IMR-90 (cell line): ENCODE results near the gene HDGFL2. TPM values are rescaled to one million over a fixed set of nuclear protein-coding genes. Genes with fewer than 3 reads are reported as not detected.

ENCODE experiments used
- ATAC-seq: fragments of 200-7000 bp; cut with Tn5 transposase; 2 replicates; pipeline ENCODE4 v1.9.1; 2020; ENCODE audit warnings: low read depth, mild to moderate bottlenecking, moderate library complexity
- BruUV-seq: library from RNA; stranded (reverse); fragments of 400-500 nt; replicated peaks from 2 replicates; lab custom pipeline; 2021; lab: Mats Ljungman, UMichigan
- CTCF ChIA-PET: fragments of 300-600 bp; formaldehyde crosslinking; extraction: SDS; loops from one replicate; lab custom pipeline; 2021; ENCODE audit warnings: antibody characterized with exemption; lab: Yijun Ruan, JAX
- POLR2A ChIA-PET: fragments of 300-600 bp; sonication (Branson Sonifier 250); formaldehyde crosslinking; loops from one replicate; lab custom pipeline; 2022; ENCODE audit warnings: antibody characterized with exemption; ENCODE audit not compliant: unreplicated experiment; lab: Charles Lee
- DNase-seq: peaks from one replicate; pipeline ENCODE4 v3.0.0; 2013
- H2AFZ ChIP-seq: replicated peaks from 2 replicates; pipeline ENCODE3; 2013; ENCODE audit warnings: low read length, mild to moderate bottlenecking; ENCODE audit not compliant: poor library complexity
- H2AK5ac ChIP-seq: 2 replicates; pipeline ENCODE4 v1.6.1; 2013; ENCODE audit warnings: low read depth, low read length, inconsistent platforms
- H2AK9ac ChIP-seq: replicated peaks from 2 replicates; pipeline ENCODE3; 2013; ENCODE audit warnings: mild to moderate bottlenecking, low read depth, low read length, moderate library complexity; ENCODE audit not compliant: poor library complexity
- H2BK120ac ChIP-seq: 2 replicates; pipeline ENCODE4 v1.6.1; 2013; ENCODE audit warnings: low read depth, low read length, inconsistent platforms
- H2BK15ac ChIP-seq: 3 replicates; pipeline ENCODE4 v1.6.1; 2013; ENCODE audit warnings: low read depth, low read length, inconsistent platforms
- H2BK20ac ChIP-seq: 2 replicates; pipeline ENCODE4 v1.6.1; 2013; ENCODE audit warnings: low read depth, mild to moderate bottlenecking, inconsistent platforms, low read length, moderate library complexity
- H2BK5ac ChIP-seq: 2 replicates; pipeline ENCODE4 v1.6.1; 2013; ENCODE audit warnings: mild to moderate bottlenecking, low read depth, low read length, inconsistent platforms; ENCODE audit not compliant: poor library complexity, severe bottlenecking
- H3K14ac ChIP-seq: replicated peaks from 2 replicates; pipeline ENCODE4 v1.6.1; 2013; ENCODE audit warnings: low read depth, low read length, inconsistent platforms
- H3K18ac ChIP-seq: 2 replicates; pipeline ENCODE4 v1.6.1; 2013; ENCODE audit warnings: low read depth, low read length, control low read depth
- H3K23ac ChIP-seq: 2 replicates; pipeline ENCODE4 v1.6.1; 2013; ENCODE audit warnings: low read depth, low read length, inconsistent platforms
- H3K27ac ChIP-seq: 2 replicates; pipeline ENCODE4 v1.5.1; 2013; ENCODE audit warnings: mild to moderate bottlenecking, control low read depth, low read length; ENCODE audit not compliant: insufficient read depth
- H3K27me3 ChIP-seq: 2 replicates; pipeline ENCODE4 v1.6.1; 2013; ENCODE audit warnings: low read length; ENCODE audit not compliant: control insufficient read depth, insufficient read depth
- H3K36me3 ChIP-seq: 2 replicates; pipeline ENCODE4 v1.6.1; 2013; ENCODE audit warnings: low read length, mixed read lengths; ENCODE audit not compliant: control insufficient read depth, insufficient read depth
- H3K4ac ChIP-seq: 2 replicates; pipeline ENCODE4 v1.6.1; 2013; ENCODE audit warnings: low read depth, low read length, inconsistent platforms
- H3K4me1 ChIP-seq: 2 replicates; pipeline ENCODE4 v1.6.1; 2013; ENCODE audit warnings: low read length, mixed read lengths; ENCODE audit not compliant: control insufficient read depth, insufficient read depth
- H3K4me2 ChIP-seq: 2 replicates; pipeline ENCODE4 v1.6.1; 2013; ENCODE audit warnings: low read depth, mild to moderate bottlenecking, control low read depth, low read length, moderate library complexity
- H3K4me3 ChIP-seq: 2 replicates; pipeline ENCODE4 v1.5.1; 2013; ENCODE audit warnings: low read depth, mild to moderate bottlenecking, control low read depth, low read length, moderate library complexity; ENCODE audit not compliant: insufficient read depth
- H3K56ac ChIP-seq: 2 replicates; pipeline ENCODE4 v1.6.1; 2013; ENCODE audit warnings: low read length, inconsistent platforms; ENCODE audit not compliant: insufficient read depth; ENCODE audit errors: extremely low read depth
- H3K79me1 ChIP-seq, 2 experiments: 2 replicates each; pipeline ENCODE4 v1.6.1; 2013; ENCODE audit warnings: low read length in 2 of 2, inconsistent platforms in 1 of 2, low read depth in 1 of 2
- H3K9ac ChIP-seq: 2 replicates; pipeline ENCODE4 v1.6.1; 2013; ENCODE audit warnings: low read depth, low read length, control low read depth
- H3K9me1 ChIP-seq: 2 replicates; pipeline ENCODE4 v1.6.1; 2013; ENCODE audit warnings: low read length, inconsistent platforms; ENCODE audit not compliant: insufficient read depth
- H3K9me3 ChIP-seq: 2 replicates; pipeline ENCODE4 v1.6.1; 2013; ENCODE audit warnings: low read length; ENCODE audit not compliant: control insufficient read depth, insufficient read depth
- H4K20me1 ChIP-seq: 2 replicates; pipeline ENCODE4 v1.6.1; 2013; ENCODE audit warnings: low read length, inconsistent platforms; ENCODE audit not compliant: insufficient read depth
- H4K5ac ChIP-seq: 2 replicates; pipeline ENCODE4 v1.6.1; 2013; ENCODE audit warnings: mild to moderate bottlenecking, low read depth, low read length, control low read depth
- H4K8ac ChIP-seq, 2 experiments: 2 replicates each; pipeline ENCODE4 v1.6.1; 2013; ENCODE audit warnings: low read depth in 2 of 2, low read length in 2 of 2, control low read depth in 1 of 2, inconsistent platforms in 1 of 2
- H4K91ac ChIP-seq: 2 replicates; pipeline ENCODE4 v1.6.1; 2013; ENCODE audit warnings: low read depth, low read length, inconsistent platforms; ENCODE audit not compliant: insufficient read depth
- BHLHE40 ChIP-seq: fragments of 150-350 bp; IDR thresholded peaks from 2 replicates; pipeline ENCODE4 v1.6.1; 2016; ENCODE audit warnings: mild to moderate bottlenecking, low read depth, low read length
- CEBPB ChIP-seq: IDR thresholded peaks from 2 replicates; pipeline ENCODE4 v1.6.1; 2012; ENCODE audit warnings: low read depth, low read length, improper control_type of control experiment
- CHD1 ChIP-seq: IDR thresholded peaks from 2 replicates; pipeline ENCODE4 v1.6.1; 2012; ENCODE audit warnings: low read depth, low read length, improper control_type of control experiment
- FOS ChIP-seq: fragments of 150-350 bp; IDR thresholded peaks from 2 replicates; pipeline ENCODE4 v1.6.1; 2016; ENCODE audit warnings: low read depth, low read length
- MAFK ChIP-seq: IDR thresholded peaks from 2 replicates; pipeline ENCODE4 v1.6.1; 2012; ENCODE audit warnings: low read depth, low read length, improper control_type of control experiment
- MAZ ChIP-seq: IDR thresholded peaks from 2 replicates; pipeline ENCODE4 v1.6.1; 2012; ENCODE audit warnings: low read depth, mild to moderate bottlenecking, low read length, improper control_type of control experiment, moderate library complexity, borderline replicate concordance
- MXI1 ChIP-seq: IDR thresholded peaks from 2 replicates; pipeline ENCODE4 v1.6.1; 2012; ENCODE audit warnings: low read depth, mild to moderate bottlenecking, low read length, moderate library complexity, borderline replicate concordance
- NFE2L2 ChIP-seq: fragments of 150-350 bp; IDR thresholded peaks from 2 replicates; pipeline ENCODE4 v1.6.1; 2016; ENCODE audit warnings: low read depth, mild to moderate bottlenecking, low read length
- POLR2A ChIP-seq: IDR thresholded peaks from 2 replicates; pipeline ENCODE4 v1.6.1; 2012; ENCODE audit warnings: mild to moderate bottlenecking, low read depth, low read length
- RAD21 ChIP-seq: IDR thresholded peaks from 2 replicates; pipeline ENCODE4 v1.6.1; 2012; ENCODE audit warnings: low read length, improper control_type of control experiment
- RCOR1 ChIP-seq: IDR thresholded peaks from 2 replicates; pipeline ENCODE4 v1.6.1; 2012; ENCODE audit warnings: mild to moderate bottlenecking, low read length, improper control_type of control experiment; ENCODE audit not compliant: insufficient replicate concordance
- RFX5 ChIP-seq: IDR thresholded peaks from 2 replicates; pipeline ENCODE4 v1.8.0; 2012; ENCODE audit warnings: low read depth, mild to moderate bottlenecking, low read length, moderate library complexity
- SMC3 ChIP-seq: fragments of 150-350 bp; IDR thresholded peaks from 2 replicates; pipeline ENCODE4 v1.6.1; 2016; ENCODE audit warnings: low read depth, mild to moderate bottlenecking, antibody characterized with exemption, low read length, moderate library complexity
- WGBS, 2 experiments: methylation state at CpG; one replicate each; pipeline versions ENCODE4 v1.1.5 to v1.1.7; 2013; ENCODE audit warnings: missing lambda C conversion rate in 2 of 2; ENCODE audit not compliant: insufficient read length in 1 of 2; ENCODE audit errors: extremely low coverage in 2 of 2; 5-methylcytosine and 5-hydroxymethylcytosine counted together
- dilution Hi-C: fragments of 300-500 bp; cut with HindIII; formaldehyde crosslinking; loops from one replicate; pipeline ENCODE4 v1.14.3; 2018; ENCODE audit warnings: low sequenced_read_pairs; ENCODE audit not compliant: unreplicated experiment
- in situ Hi-C: fragments of 300-500 bp; cut with MboI; formaldehyde crosslinking; loops from 3 replicates; pipeline ENCODE4 v1.14.3; 2019; ENCODE audit warnings: low sequenced_read_pairs, inconsistent platforms, mixed read lengths
- intact Hi-C: fragments of 100-400 bp; cut with micrococcal nuclease; formaldehyde crosslinking; loops from 2 replicates; pipeline ENCODE4 v1.10.0; 2022
- polyA plus RNA-seq, 3 experiments: library from polyadenylated mRNA; depleted of rRNA; stranded (reverse); fragments of >200 nt; gene quantifications; 2 replicates each; pipeline ENCODE4 v1.2.3, GENCODE V29; 2012; ENCODE audit warnings: low replicate concordance in 1 of 3
- total RNA-seq: library from RNA; depleted of rRNA; stranded (reverse); fragments of >200 nt; gene quantifications from 2 replicates; pipeline ENCODE4 v1.2.3, GENCODE V29; 2012
- TF ChIP-seq, protein P1 (sequence below): fragments of 150-350 bp; IDR thresholded peaks from 2 replicates; pipeline ENCODE4 v1.6.1; 2016; ENCODE audit warnings: low read depth, mild to moderate bottlenecking, low read length, moderate library complexity, borderline replicate concordance
- TF ChIP-seq, protein P2 (sequence below): fragments of 150-350 bp; IDR thresholded peaks from 2 replicates; pipeline ENCODE4 v1.6.1; 2017; ENCODE audit warnings: mild to moderate bottlenecking, antibody characterized with exemption, low read length, low read depth
- TF ChIP-seq, protein P3 (sequence below): conservative IDR thresholded peaks from 2 replicates; pipeline ENCODE4 v1.5.1; 2012; ENCODE audit warnings: mild to moderate bottlenecking, low read depth, low read length, improper control_type of control experiment

HDGFL2 gene
- total and polyA plus RNA-seq, 2 of the 4 experiments (the other 2 are of a cell fraction) = 35.8 to 48.5 TPM

GRCh38 chr19:4517451-4518057, 45.5 kb downstream of the HDGFL2 start:
- H3K18ac ChIP-seq = no peak overlapping the region
- H3K4me1 ChIP-seq = peaks cover 9% of the 10 kb centered on the region
- no peak overlapping the region for H4K5ac ChIP-seq
- no peak overlapping the region for H4K8ac ChIP-seq
- no peak overlapping the region for H3K9ac ChIP-seq
- H3K4me3 ChIP-seq = no peak overlapping the region
- H3K56ac ChIP-seq = no peak overlapping the region
- H2BK120ac ChIP-seq = no peak overlapping the region
- H2AK5ac ChIP-seq = no peak overlapping the region
- no peak overlapping the region for H2BK5ac ChIP-seq
- no peak for ATAC-seq
- ChIA-PET CTCF (no interaction called here), POLR2A (no interaction called here)
- dilution Hi-C loops (no loop called here), intact Hi-C loops (loop anchor here (1.0 kb wide), 1 partner anchor 11 kb away; no protein-coding TSS in a partner anchor), in situ Hi-C loops (no loop called here)
- H3K9me3 ChIP-seq = no peaks in the 10 kb centered on the region
- peaks cover 12% of the 10 kb centered on the region for H3K27me3 ChIP-seq
- H3K4ac ChIP-seq = no peak overlapping the region
- no peak overlapping the region for H2AFZ ChIP-seq
- no TSS peak for BruUV-seq
- no peak overlapping the region for H2BK15ac ChIP-seq
- TF ChIP-seq RCOR1 = no peak
- TF ChIP-seq MAZ = no peak
- no peak for TF ChIP-seq MAFK
- no peak for TF ChIP-seq SMC3
- TF ChIP-seq CHD1 = no peak
- TF ChIP-seq RAD21 = no peak
- no peak for TF ChIP-seq MXI1
- no peak for TF ChIP-seq FOS
- TF ChIP-seq NFE2L2 = no peak
- TF ChIP-seq RFX5 = no peak
- no peak for TF ChIP-seq POLR2A
- TF ChIP-seq, protein P1, sequence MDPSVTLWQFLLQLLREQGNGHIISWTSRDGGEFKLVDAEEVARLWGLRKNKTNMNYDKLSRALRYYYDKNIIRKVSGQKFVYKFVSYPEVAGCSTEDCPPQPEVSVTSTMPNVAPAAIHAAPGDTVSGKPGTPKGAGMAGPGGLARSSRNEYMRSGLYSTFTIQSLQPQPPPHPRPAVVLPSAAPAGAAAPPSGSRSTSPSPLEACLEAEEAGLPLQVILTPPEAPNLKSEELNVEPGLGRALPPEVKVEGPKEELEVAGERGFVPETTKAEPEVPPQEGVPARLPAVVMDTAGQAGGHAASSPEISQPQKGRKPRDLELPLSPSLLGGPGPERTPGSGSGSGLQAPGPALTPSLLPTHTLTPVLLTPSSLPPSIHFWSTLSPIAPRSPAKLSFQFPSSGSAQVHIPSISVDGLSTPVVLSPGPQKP = no peak
- TF ChIP-seq BHLHE40 = no peak
- no peak for TF ChIP-seq CEBPB
- TF ChIP-seq, protein P2, sequence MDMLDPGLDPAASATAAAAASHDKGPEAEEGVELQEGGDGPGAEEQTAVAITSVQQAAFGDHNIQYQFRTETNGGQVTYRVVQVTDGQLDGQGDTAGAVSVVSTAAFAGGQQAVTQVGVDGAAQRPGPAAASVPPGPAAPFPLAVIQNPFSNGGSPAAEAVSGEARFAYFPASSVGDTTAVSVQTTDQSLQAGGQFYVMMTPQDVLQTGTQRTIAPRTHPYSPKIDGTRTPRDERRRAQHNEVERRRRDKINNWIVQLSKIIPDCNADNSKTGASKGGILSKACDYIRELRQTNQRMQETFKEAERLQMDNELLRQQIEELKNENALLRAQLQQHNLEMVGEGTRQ = no peak
- TF ChIP-seq, protein P3, sequence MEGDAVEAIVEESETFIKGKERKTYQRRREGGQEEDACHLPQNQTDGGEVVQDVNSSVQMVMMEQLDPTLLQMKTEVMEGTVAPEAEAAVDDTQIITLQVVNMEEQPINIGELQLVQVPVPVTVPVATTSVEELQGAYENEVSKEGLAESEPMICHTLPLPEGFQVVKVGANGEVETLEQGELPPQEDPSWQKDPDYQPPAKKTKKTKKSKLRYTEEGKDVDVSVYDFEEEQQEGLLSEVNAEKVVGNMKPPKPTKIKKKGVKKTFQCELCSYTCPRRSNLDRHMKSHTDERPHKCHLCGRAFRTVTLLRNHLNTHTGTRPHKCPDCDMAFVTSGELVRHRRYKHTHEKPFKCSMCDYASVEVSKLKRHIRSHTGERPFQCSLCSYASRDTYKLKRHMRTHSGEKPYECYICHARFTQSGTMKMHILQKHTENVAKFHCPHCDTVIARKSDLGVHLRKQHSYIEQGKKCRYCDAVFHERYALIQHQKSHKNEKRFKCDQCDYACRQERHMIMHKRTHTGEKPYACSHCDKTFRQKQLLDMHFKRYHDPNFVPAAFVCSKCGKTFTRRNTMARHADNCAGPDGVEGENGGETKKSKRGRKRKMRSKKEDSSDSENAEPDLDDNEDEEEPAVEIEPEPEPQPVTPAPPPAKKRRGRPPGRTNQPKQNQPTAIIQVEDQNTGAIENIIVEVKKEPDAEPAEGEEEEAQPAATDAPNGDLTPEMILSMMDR = no peak
- no peaks in the 10 kb centered on the region for H3K79me1 ChIP-seq
- no peak for DNase-seq
- no peak overlapping the region for H2AK9ac ChIP-seq
- no peak overlapping the region for H3K4me2 ChIP-seq
- H2BK20ac ChIP-seq = no peak overlapping the region
- H3K23ac ChIP-seq = no peak overlapping the region
- no peak overlapping the region for H3K14ac ChIP-seq
- 61% methylated on average over 10 of the region's 24 CpGs; no CpG with 5 or more reads in 1 of the 2 experiments for WGBS, 2 experiments
- no peaks in the 10 kb centered on the region for H3K36me3 ChIP-seq
- H3K9me1 ChIP-seq = no peaks in the 10 kb centered on the region
- no peaks in the 10 kb centered on the region for H4K20me1 ChIP-seq
- no peak overlapping the region for H4K91ac ChIP-seq
- H3K27ac ChIP-seq = no peak overlapping the region
